Natural killer cell (primary cell): Measurements from ENCODE around the gene FOXO6. TPM values are rescaled to one million over a fixed set of nuclear protein-coding genes. Genes with fewer than 3 reads are reported as not detected.

ENCODE experiments used
- ATAC-seq, 3 donors: fragments of 150-1000 bp in 2 of 3; fragments of 200-7000 bp in 1 of 3; cut with Tn5 transposase; 1 replicate in 1 of 3; 2 replicates in 2 of 3; pipeline ENCODE4 v1.10.0; 2021; ENCODE audit warnings: mild to moderate bottlenecking in 2 of 3, moderate library complexity in 2 of 3
- DNase-seq, 2 donors: peaks; one replicate each; pipeline versions ENCODE4 v3.0.0 to v3.0.0-alpha.2; 2013 to 2021; ENCODE audit warnings: mixed read lengths in 1 of 2
- H3K27ac ChIP-seq: one replicate; pipeline ENCODE4 v1.5.1; 2013; ENCODE audit warnings: mild to moderate bottlenecking, low read length
- H3K27me3 ChIP-seq: one replicate; pipeline ENCODE4 v1.6.1; 2013; ENCODE audit warnings: low read length; ENCODE audit not compliant: control insufficient read depth, insufficient read depth
- H3K36me3 ChIP-seq: one replicate; pipeline ENCODE4 v1.6.1; 2013; ENCODE audit warnings: low read length; ENCODE audit not compliant: control insufficient read depth, insufficient read depth
- H3K4me1 ChIP-seq: one replicate; pipeline ENCODE4 v1.6.1; 2013; ENCODE audit warnings: low read length; ENCODE audit not compliant: control insufficient read depth, insufficient read depth
- H3K4me3 ChIP-seq: one replicate; pipeline ENCODE4 v1.5.1; 2013; ENCODE audit warnings: low read length
- H3K9me3 ChIP-seq: one replicate; pipeline ENCODE4 v1.6.1; 2013; ENCODE audit warnings: low read length; ENCODE audit not compliant: control insufficient read depth, insufficient read depth
- H3K27ac Mint-ChIP-seq, 2 donors: one replicate each; pipeline ENCODE4 v1.8.0; 2022; ENCODE audit warnings: mild to moderate bottlenecking in 2 of 2, mixed read lengths in 2 of 2, moderate library complexity in 1 of 2
- H3K27me3 Mint-ChIP-seq, 2 donors: one replicate each; pipeline ENCODE4 v1.8.0; 2022; ENCODE audit warnings: low read depth in 2 of 2, mixed read lengths in 2 of 2
- H3K36me3 Mint-ChIP-seq: one replicate; pipeline ENCODE4 v1.8.0; 2022; ENCODE audit warnings: mixed read lengths
- H3K4me1 Mint-ChIP-seq, 2 donors: one replicate each; pipeline ENCODE4 v1.8.0; 2022; ENCODE audit warnings: mixed read lengths in 2 of 2
- H3K4me3 Mint-ChIP-seq: one replicate; pipeline ENCODE4 v1.8.0; 2022; ENCODE audit warnings: mild to moderate bottlenecking, moderate library complexity, mixed read lengths
- H3K9me3 Mint-ChIP-seq, 2 donors: one replicate each; pipeline ENCODE4 v1.8.0; 2022; ENCODE audit warnings: mixed read lengths in 2 of 2
- CTCF ChIP-seq: fragments of 200-600 bp; IDR thresholded peaks from one replicate; pipeline ENCODE4 v1.8.0; 2022; ENCODE audit warnings: antibody characterized with exemption
- WGBS: methylation state at CpG from one replicate; pipeline ENCODE4 v1.1.7; 2013; ENCODE audit warnings: missing lambda C conversion rate; ENCODE audit not compliant: insufficient coverage; 5-methylcytosine and 5-hydroxymethylcytosine counted together
- intact Hi-C: fragments of 100-400 bp; cut with micrococcal nuclease; formaldehyde crosslinking; loops from one replicate; pipeline ENCODE4 v1.14.2; 2022
- total RNA-seq, 4 donors: library from RNA; stranded (reverse); fragments of 120-200 nt in 1 of 4; gene quantifications; one replicate each; pipeline versions ENCODE4 v1.2.3 to v1.2.4, GENCODE V29; 2013 to 2022

Gene FOXO6
- total RNA-seq, 3 donors from 2014 or later (not counting 1 experiment from before 2014, with no cell fraction given), result 1.2 to 3.3 (median 1.7) TPM

GRCh38 chr1:41374711-41375110 lies 13.5 kb downstream of the FOXO6 start:
- H3K9me3 Mint-ChIP-seq, result no peaks in the 10 kb centered on the region
- Histone ChIP-seq H3K27me3 (peaks cover under 1% of the 10 kb centered on the region), H3K4me1 (no peaks in the 10 kb centered on the region), H3K4me3 (no peak overlapping the region), H3K9me3 (no peaks in the 10 kb centered on the region), H3K27ac (no peak overlapping the region), H3K36me3 (no peaks in the 10 kb centered on the region)
- no peak overlapping the region for H3K4me3 Mint-ChIP-seq
- ATAC-seq (no peak), DNase-seq (no peak)
- peaks cover 7 to 8% of the 10 kb centered on the region in 2 donors for H3K27me3 Mint-ChIP-seq
- WGBS, result 85% methylated on average over 6 of the region's 6 CpGs
- TF ChIP-seq CTCF, result no peak
- no peak overlapping the region for H3K27ac Mint-ChIP-seq
- no peaks in the 10 kb centered on the region for H3K4me1 Mint-ChIP-seq
- intact Hi-C loops, result no loop called here
- H3K36me3 Mint-ChIP-seq, result no peaks in the 10 kb centered on the region

DNA sequence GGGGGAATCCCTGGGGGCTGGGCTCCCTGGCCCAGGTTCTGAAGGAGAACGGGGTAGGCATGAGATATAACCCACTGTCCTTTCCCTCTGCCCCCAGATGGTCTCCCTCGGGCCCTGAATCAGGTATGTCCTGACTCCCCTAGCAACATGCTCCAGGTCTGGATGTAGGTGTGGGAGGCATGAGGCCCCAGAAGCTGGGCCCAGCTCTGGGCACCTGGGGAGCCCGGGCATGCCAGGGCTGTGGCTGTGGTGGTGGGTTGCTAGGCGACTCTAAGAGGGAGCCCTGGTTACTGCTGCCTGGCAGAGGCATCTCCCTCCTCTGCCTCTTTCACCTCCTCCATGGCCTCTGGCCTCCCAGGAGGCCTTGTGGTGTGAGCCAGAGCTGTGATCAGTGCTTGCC lies 16.2 kb downstream of the FOXO6 start:
- H3K36me3 ChIP-seq, result no peaks in the 10 kb centered on the region
- no peaks in the 10 kb centered on the region for H3K9me3 ChIP-seq
- no peak for TF ChIP-seq CTCF
- no peaks in the 10 kb centered on the region for H3K36me3 Mint-ChIP-seq
- peaks cover 11% of the 10 kb centered on the region for H3K4me1 ChIP-seq
- intact Hi-C loops, result no loop called here
- no peak overlapping the region for H3K27ac Mint-ChIP-seq
- no peak overlapping the region for H3K27ac ChIP-seq
- H3K27me3 Mint-ChIP-seq, result peaks cover 4 to 8% of the 10 kb centered on the region in 2 donors
- peaks cover 0 to 17% of the 10 kb centered on the region in 2 donors for H3K4me1 Mint-ChIP-seq
- H3K9me3 Mint-ChIP-seq, result no peaks in the 10 kb centered on the region
- H3K4me3 ChIP-seq, result no peak overlapping the region
- H3K27me3 ChIP-seq, result peaks cover 11% of the 10 kb centered on the region
- 85% methylated on average over 4 of the region's 4 CpGs for WGBS
- DNase-seq (no peak), ATAC-seq (no peak)
- no peak overlapping the region for H3K4me3 Mint-ChIP-seq

DNA sequence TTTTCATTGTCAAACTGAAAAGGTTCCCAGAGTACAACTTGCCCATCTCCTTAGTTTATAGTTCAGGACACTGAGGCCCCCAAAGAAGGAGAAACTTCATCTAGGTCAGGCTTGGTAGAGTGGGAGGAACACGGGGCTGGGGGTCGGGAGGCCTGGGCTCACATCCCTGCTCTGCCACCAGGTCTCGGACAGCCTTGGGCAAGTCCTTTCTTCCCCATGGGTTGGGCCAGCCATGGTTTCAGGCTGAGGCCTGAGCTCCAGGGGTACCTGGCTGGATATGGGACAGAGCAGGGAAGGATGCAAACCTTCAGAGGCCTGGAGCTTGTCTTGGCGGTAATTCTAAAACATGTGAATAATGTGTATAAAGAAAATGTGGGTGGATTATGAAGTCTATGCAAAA lies 17.0 kb downstream of the FOXO6 start:
- H3K36me3 ChIP-seq, result no peaks in the 10 kb centered on the region
- H3K27ac ChIP-seq, result no peak overlapping the region
- Mint-ChIP-seq H3K27me3 (peaks cover 5 to 11% of the 10 kb centered on the region in 2 donors), H3K4me1 (peaks cover 3 to 22% of the 10 kb centered on the region in 2 donors), H3K27ac (no peak overlapping the region), H3K4me3 (no peak overlapping the region), H3K36me3 (no peaks in the 10 kb centered on the region), H3K9me3 (no peaks in the 10 kb centered on the region)
- TF ChIP-seq CTCF, result no peak
- H3K9me3 ChIP-seq, result no peaks in the 10 kb centered on the region
- intact Hi-C loops, result no loop called here
- no peak overlapping the region for H3K4me3 ChIP-seq
- peaks cover 16% of the 10 kb centered on the region for H3K27me3 ChIP-seq
- ATAC-seq (no peak), DNase-seq (no peak)
- whole genome bisulfite sequencing, result 94% methylated on average over 4 of the region's 4 CpGs
- peaks cover 18% of the 10 kb centered on the region for H3K4me1 ChIP-seq

DNA sequence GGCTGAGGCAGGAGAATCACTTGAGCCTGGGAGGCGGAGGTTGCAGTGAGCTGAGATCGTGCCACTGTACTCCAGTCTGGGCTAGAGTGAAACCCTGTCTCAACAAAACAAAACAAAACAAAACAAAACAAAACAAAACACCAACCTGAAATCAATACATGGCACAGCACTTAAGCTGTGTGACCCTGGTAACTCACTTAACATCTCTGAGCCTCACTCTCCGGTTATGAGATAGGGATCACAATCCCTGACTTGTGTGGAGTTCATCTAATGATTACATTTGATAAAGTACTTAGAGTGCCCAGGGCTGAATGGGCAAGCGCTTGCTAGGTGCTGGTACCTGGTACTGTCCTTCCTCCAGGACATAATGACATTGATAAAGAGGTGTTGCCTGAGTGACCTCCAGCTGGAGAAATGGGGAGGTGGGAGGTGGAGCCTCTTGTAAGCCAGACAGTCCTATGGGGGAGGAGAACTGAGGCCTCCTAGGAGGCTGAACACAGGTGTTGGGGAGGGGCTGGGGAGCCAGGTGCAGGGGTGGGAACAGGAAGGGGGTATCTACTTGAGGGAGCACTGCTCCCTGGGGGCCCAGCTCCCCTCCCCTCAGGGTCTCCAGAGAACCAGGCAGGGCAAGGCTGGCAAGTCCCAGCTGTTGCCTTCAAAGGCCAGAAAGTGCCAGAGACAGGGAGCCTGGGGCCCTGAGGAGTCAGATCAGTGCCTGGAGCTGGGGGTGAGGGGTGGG lies 17.9 kb downstream of the FOXO6 start:
- no peak overlapping the region for H3K27ac ChIP-seq
- Mint-ChIP-seq H3K27ac (no peak overlapping the region), H3K4me3 (no peak overlapping the region), H3K9me3 (no peaks in the 10 kb centered on the region), H3K27me3 (peaks cover 15 to 20% of the 10 kb centered on the region in 2 donors), H3K36me3 (no peaks in the 10 kb centered on the region), H3K4me1 (peaks cover 10 to 30% of the 10 kb centered on the region in 2 donors)
- ATAC-seq (no peak), DNase-seq (no peak)
- no peaks in the 10 kb centered on the region for H3K36me3 ChIP-seq
- no peaks in the 10 kb centered on the region for H3K9me3 ChIP-seq
- WGBS, result 98% methylated on average over 4 of the region's 4 CpGs
- H3K4me1 ChIP-seq, result peaks cover 20% of the 10 kb centered on the region
- no peak for TF ChIP-seq CTCF
- H3K4me3 ChIP-seq, result no peak overlapping the region
- H3K27me3 ChIP-seq, result peaks cover 23% of the 10 kb centered on the region
- intact Hi-C loops, result no loop called here
